Fibroblast of mammary gland (primary cell): ENCODE results near the gene MMD.

Experiments
- DNase-seq: peaks from one replicate; pipeline ENCODE4 v3.0.0-alpha.2; 2010; ENCODE audit warnings: low read depth
- H3K4me3 ChIP-seq: 2 replicates; pipeline ENCODE4 v1.5.1; 2011; ENCODE audit warnings: low read depth, mild to moderate bottlenecking, low read length, moderate library complexity; ENCODE audit not compliant: control insufficient read depth
- CTCF ChIP-seq: conservative IDR thresholded peaks from 2 replicates; pipeline ENCODE4 v1.5.1; 2011; ENCODE audit warnings: low read depth, low read length, inconsistent platforms; ENCODE audit not compliant: control insufficient read depth, insufficient read depth

The MMD gene

GRCh38 chr17:55346658-55347057 is 75.0 kb downstream of the MMD start:
- DNase-seq = no peak
- no peak overlapping the region for H3K4me3 ChIP-seq
- TF ChIP-seq CTCF = no peak

- H3K4me3 ChIP-seq = no peak overlapping the region
- no peak for TF ChIP-seq CTCF
- no peak for DNase-seq
Observed at GRCh38 chr17:55345132-55345531, 76.5 kb downstream of the MMD start.

GRCh38 chr17:55344514-55344997 is 77.1 kb downstream of the MMD start:
- DNase-seq = no peak
- H3K4me3 ChIP-seq = no peak overlapping the region
- TF ChIP-seq CTCF = no peak

- no peak for TF ChIP-seq CTCF
- no peak for DNase-seq
- H3K4me3 ChIP-seq = no peak overlapping the region
Observed at GRCh38 chr17:55343900-55344513, 77.6 kb downstream of the MMD start.

GRCh38 chr17:55342800-55343585 is 78.6 kb downstream of the MMD start:
- no peak for TF ChIP-seq CTCF
- DNase-seq = no peak
- H3K4me3 ChIP-seq = no peak overlapping the region
